Kidney epithelial cell (primary cell): ENCODE results near the gene ZBTB33. TPM values are rescaled to one million over a fixed set of nuclear protein-coding genes. Genes with fewer than 3 reads are reported as not detected.

Source experiments
- DNase-seq: peaks from one replicate; pipeline ENCODE4 v3.0.0-alpha.2; 2010; ENCODE audit warnings: low read depth
- H3K27me3 ChIP-seq: 2 replicates; pipeline ENCODE4 v1.6.0; 2011; ENCODE audit warnings: low read length; ENCODE audit not compliant: control insufficient read depth, insufficient read depth
- H3K36me3 ChIP-seq: 2 replicates; pipeline ENCODE4 v1.5.1; 2011; ENCODE audit warnings: low read length; ENCODE audit not compliant: control insufficient read depth, insufficient read depth
- H3K4me3 ChIP-seq: 2 replicates; pipeline ENCODE4 v1.5.1; 2011; ENCODE audit warnings: low read depth, mild to moderate bottlenecking, control low read depth, low read length
- total RNA-seq: library from RNA; depleted of rRNA; stranded (reverse); fragments of >200 nt; gene quantifications from 2 replicates; pipeline ENCODE4 v1.2.3, GENCODE V29; 2015
- TF ChIP-seq, protein P1 (sequence below): IDR thresholded peaks from 2 replicates; pipeline ENCODE4 v1.5.1; 2011; ENCODE audit warnings: mild to moderate bottlenecking, moderate library complexity, low read length, control low read depth, inconsistent platforms; ENCODE audit not compliant: insufficient read depth, poor library complexity, severe bottlenecking

The ZBTB33 gene
- total RNA-seq, 1 donor from 2014 or later: 23.7 TPM

DNA sequence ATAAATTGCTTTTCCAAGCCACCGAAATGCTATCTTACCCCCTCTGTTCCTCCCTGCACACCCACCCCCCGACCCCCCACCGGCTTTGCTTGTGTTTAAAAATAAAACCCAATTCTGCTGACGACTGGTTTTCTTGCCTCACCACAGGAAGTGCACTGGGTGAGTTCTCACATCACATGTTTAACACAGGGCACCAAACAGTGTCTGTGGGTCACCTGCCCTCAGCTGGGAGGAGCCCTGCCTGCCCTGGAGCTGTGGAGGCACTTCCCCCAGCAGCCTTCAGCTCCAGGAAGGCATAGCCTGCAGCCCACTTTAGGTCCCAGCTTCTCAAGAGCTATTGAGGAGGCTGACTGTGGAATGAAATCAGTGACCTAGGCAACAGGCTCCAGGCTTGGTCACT, 51.8 kb downstream of the ZBTB33 start:
- H3K36me3 ChIP-seq: no peaks in the 10 kb centered on the region
- no peak overlapping the region for H3K4me3 ChIP-seq
- no peak for DNase-seq
- TF ChIP-seq, protein P1, sequence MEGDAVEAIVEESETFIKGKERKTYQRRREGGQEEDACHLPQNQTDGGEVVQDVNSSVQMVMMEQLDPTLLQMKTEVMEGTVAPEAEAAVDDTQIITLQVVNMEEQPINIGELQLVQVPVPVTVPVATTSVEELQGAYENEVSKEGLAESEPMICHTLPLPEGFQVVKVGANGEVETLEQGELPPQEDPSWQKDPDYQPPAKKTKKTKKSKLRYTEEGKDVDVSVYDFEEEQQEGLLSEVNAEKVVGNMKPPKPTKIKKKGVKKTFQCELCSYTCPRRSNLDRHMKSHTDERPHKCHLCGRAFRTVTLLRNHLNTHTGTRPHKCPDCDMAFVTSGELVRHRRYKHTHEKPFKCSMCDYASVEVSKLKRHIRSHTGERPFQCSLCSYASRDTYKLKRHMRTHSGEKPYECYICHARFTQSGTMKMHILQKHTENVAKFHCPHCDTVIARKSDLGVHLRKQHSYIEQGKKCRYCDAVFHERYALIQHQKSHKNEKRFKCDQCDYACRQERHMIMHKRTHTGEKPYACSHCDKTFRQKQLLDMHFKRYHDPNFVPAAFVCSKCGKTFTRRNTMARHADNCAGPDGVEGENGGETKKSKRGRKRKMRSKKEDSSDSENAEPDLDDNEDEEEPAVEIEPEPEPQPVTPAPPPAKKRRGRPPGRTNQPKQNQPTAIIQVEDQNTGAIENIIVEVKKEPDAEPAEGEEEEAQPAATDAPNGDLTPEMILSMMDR: no peak
- no peaks in the 10 kb centered on the region for H3K27me3 ChIP-seq

DNA sequence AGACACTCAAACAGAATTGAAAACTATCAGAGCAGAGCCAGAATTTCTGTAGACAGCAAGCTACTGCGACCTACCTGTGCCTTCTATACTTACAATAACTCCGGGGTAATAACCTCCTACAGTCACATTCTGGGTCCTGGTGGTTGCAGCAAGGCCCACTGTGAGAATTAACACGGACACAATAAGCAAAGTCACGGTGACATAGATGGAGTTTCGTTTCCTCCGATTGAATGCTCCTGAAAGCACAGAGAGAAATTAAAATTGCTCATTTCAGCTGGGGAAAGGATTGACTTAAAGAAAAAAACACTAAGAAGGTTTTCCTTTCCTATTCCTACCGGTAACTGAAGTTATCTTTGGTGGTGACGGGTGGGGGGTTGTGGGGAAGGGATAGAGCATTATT, 53.6 kb downstream of the ZBTB33 start:
- TF ChIP-seq, protein P1: no peak
- Histone ChIP-seq H3K36me3 (no peaks in the 10 kb centered on the region), H3K27me3 (peaks cover 9% of the 10 kb centered on the region), H3K4me3 (no peak overlapping the region)
- DNase-seq: no peak

DNA sequence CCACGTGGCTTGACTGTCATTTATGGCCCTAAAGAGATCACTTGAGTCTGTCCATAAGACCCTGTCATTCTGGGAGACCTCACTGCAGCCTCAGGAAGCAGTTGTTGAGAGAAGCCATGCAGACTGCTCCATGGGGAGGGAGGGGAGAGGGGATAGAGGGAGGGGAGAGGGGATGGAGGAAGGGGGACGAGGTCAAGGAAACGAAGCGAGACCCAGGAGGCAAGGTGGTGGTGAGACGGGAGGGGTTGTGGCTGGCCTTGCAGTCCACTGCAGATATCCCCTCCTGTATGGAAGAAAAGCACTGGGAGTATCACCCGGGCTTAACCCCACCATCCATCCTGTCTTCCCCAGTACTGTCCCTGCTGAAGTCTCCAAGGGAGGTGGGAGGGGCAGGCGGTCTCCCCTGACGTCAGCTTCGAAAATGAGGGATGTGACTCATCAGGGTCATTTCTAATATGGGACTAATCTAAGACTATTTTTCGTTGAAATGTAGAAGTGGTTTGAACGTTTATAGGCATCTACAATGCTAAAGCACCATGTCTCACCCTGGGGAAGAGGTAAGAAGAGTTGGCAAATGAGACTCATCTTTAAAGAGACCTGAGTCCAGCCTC, 55.0 kb downstream of the ZBTB33 start:
- DNase-seq: no peak
- TF ChIP-seq, protein P1: no peak
- Histone ChIP-seq H3K27me3 (peaks cover 9% of the 10 kb centered on the region), H3K4me3 (no peak overlapping the region), H3K36me3 (no peaks in the 10 kb centered on the region)

DNA sequence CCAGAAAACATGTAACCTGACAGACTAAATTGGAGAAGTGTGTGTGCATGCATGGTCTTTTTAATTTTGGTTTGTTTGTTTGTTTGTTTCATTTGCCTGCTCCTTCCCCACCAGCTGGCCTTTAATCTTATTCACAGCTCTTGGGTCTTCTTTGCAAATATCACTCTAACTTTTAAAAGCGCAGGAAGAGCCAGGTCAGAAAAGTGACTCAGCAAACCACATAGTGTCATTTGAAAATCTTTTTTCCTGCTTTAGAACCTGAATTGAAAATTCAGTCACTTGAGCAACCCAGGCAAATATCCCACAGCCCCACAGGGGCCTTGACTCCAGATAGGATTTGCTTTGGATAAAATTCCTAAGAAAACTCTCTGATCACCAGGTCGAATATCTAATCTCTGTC, 56.0 kb downstream of the ZBTB33 start:
- TF ChIP-seq, protein P1: no peak
- Histone ChIP-seq H3K27me3 (peaks cover 11% of the 10 kb centered on the region), H3K36me3 (no peaks in the 10 kb centered on the region), H3K4me3 (no peak overlapping the region)
- DNase-seq: no peak

Other genes with a start within 250 kb of the ZBTB33 start
- gene RHOXF2B, start 173.1 kb upstream of the ZBTB33 start, total RNA-seq: not detected in 2 replicates
- not detected in 2 replicates for gene RHOXF1, start 134.9 kb upstream of the ZBTB33 start, total RNA-seq
- not detected in 2 replicates for gene RHOXF2, start 92.2 kb upstream of the ZBTB33 start, total RNA-seq
- 0.07 TPM in 1 of 2 replicates, not detected in the other for gene TMEM255A, start 60.6 kb downstream of the ZBTB33 start, total RNA-seq
- gene ATP1B4, start 111.3 kb downstream of the ZBTB33 start, total RNA-seq: not detected in 2 replicates
- gene LAMP2, start 218.5 kb downstream of the ZBTB33 start, total RNA-seq: 115 and 121 TPM in 2 replicates